Gastrocnemius medialis (tissue), 4 donors: ENCODE data around the gene CABCOCO1.

Experiments
- CTCF ChIP-seq, 5 experiments: fragments of 450-650 bp in 3 of 5; fragments of 200-600 bp in 2 of 5; sonication (generic) in 2 of 5; IDR thresholded peaks in 4 of 5; conservative IDR thresholded peaks in 1 of 5; 1 replicate in 4 of 5; 2 replicates in 1 of 5; pipeline ENCODE4 v1.5.1; 2016 to 2019; ENCODE audit warnings: antibody characterized with exemption in 5 of 5, mild to moderate bottlenecking in 3 of 5, moderate library complexity in 3 of 5
- POLR2A ChIP-seq, 2 donors: fragments of 450-650 bp; IDR thresholded peaks; one replicate each; pipeline ENCODE4 v1.6.1; 2017; ENCODE audit warnings: antibody characterized with exemption in 2 of 2, mild to moderate bottlenecking in 2 of 2, moderate library complexity in 2 of 2

GRCh38 chr10:61662794-61663259, at the start of gene CABCOCO1:
- TF ChIP-seq CTCF (IDR thresholded peaks at IDR 0.05 in 4 of 5, conservative IDR thresholded peaks at IDR 0.05 in 1 of 5) = peak in 1 of 5 experiments; percentile 8
- no peak for TF ChIP-seq POLR2A (IDR thresholded peaks at IDR 0.05)
